ENCODE measurements around the gene ITM2B. TPM values are rescaled to one million over a fixed set of nuclear protein-coding genes. Genes with fewer than 3 reads are reported as not detected.
A peak's percentile ranks its signal among the peaks of the same experiment; 100 is the strongest.
"Not testable (repeated sequence)": the region's sequence is repeated elsewhere in the genome, so short reads cannot be mapped to it uniquely, and the experiment has no call there.

ITM2B gene
- total RNA-seq, 1 donor from 2014 or later = 244 TPM

- TF ChIP-seq, protein P1, sequence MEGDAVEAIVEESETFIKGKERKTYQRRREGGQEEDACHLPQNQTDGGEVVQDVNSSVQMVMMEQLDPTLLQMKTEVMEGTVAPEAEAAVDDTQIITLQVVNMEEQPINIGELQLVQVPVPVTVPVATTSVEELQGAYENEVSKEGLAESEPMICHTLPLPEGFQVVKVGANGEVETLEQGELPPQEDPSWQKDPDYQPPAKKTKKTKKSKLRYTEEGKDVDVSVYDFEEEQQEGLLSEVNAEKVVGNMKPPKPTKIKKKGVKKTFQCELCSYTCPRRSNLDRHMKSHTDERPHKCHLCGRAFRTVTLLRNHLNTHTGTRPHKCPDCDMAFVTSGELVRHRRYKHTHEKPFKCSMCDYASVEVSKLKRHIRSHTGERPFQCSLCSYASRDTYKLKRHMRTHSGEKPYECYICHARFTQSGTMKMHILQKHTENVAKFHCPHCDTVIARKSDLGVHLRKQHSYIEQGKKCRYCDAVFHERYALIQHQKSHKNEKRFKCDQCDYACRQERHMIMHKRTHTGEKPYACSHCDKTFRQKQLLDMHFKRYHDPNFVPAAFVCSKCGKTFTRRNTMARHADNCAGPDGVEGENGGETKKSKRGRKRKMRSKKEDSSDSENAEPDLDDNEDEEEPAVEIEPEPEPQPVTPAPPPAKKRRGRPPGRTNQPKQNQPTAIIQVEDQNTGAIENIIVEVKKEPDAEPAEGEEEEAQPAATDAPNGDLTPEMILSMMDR (IDR thresholded peaks at IDR 0.05; ENCODE audit: unreplicated experiment) = no peak
- H3K36me3 Mint-ChIP-seq = peaks cover 2% of the 10 kb centered on the region
- H3K4me3 Mint-ChIP-seq = no peak overlapping the region
- H3K4me1 Mint-ChIP-seq = peaks cover 38% of the 10 kb centered on the region
- H3K27ac Mint-ChIP-seq = peak overlapping the region; percentile 36
- no peaks in the 10 kb centered on the region for H3K27me3 Mint-ChIP-seq (ENCODE audit: low read depth)
- no peaks in the 10 kb centered on the region for H3K9me3 Mint-ChIP-seq
- no peak for DNase-seq (ENCODE audit: low spot score in 2 of 2, unreplicated experiment in 2 of 2)
These were observed 3.7 kb downstream of the ITM2B start for GRCh38 chr13:48236528-48237353.

DNA sequence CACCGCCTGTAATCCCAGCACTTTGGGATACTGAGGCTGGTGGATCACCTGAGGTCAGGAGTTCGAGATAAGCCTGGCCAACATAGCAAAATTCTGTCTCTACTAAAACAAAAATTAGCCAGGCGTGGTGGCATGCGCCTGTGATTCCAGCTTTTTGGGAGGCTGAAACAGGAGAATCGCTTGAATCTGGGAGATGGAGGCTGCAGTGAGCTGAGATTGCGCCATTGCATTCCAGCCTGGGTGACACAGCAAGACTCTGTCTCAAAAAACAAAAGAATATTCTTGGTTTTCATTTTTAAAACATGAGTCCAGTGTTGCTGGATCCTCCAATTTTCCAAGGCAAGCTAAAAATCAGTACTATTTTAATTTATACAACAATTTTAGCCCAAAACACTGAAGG is 6.4 kb downstream of the ITM2B start:
- not testable (repeated sequence) for H3K36me3 Mint-ChIP-seq; DNase-seq (ENCODE audit: low spot score in 2 of 2, unreplicated experiment in 2 of 2); H3K27me3 Mint-ChIP-seq (ENCODE audit: low read depth); H3K9me3 Mint-ChIP-seq; H3K27ac Mint-ChIP-seq; H3K4me3 Mint-ChIP-seq
- peaks cover 35% of the 10 kb centered on the region for H3K4me1 Mint-ChIP-seq

- Mint-ChIP-seq H3K4me1 (peaks cover 15% of the 10 kb centered on the region), H3K36me3 (peaks cover 4% of the 10 kb centered on the region), H3K9me3 (no peaks in the 10 kb centered on the region), H3K4me3 (no peak overlapping the region), H3K27ac (no peak overlapping the region), H3K27me3 (ENCODE audit: low read depth) (no peaks in the 10 kb centered on the region)
- TF ChIP-seq, protein P1 (IDR thresholded peaks at IDR 0.05; ENCODE audit: unreplicated experiment) = no peak
- no peak for DNase-seq (ENCODE audit: low spot score in 2 of 2, unreplicated experiment in 2 of 2)
These were observed 8.6 kb downstream of the ITM2B start for GRCh38 chr13:48241651-48242050.

DNA sequence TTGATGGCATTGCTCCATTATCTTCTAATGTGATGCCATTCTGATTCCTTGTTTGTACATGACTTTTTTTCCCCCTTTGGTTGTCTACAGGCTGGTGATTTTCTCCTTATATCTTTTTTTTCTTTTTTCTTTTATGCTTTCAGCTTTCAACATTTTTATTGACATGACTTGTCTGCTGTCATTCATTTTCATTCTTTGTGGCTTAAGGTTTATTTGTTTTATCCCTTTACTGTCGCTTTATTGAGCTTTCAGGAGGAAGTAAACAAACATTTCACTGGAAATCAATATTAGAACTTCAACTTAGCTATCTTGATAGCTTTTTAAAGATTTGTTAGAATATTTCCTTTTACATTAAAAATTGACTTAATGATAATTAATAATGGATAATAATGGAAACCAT is 9.7 kb downstream of the ITM2B start:
- Mint-ChIP-seq H3K4me3 (no peak overlapping the region), H3K27me3 (ENCODE audit: low read depth) (no peaks in the 10 kb centered on the region), H3K36me3 (peaks cover 4% of the 10 kb centered on the region), H3K9me3 (no peaks in the 10 kb centered on the region), H3K27ac (no peak overlapping the region), H3K4me1 (peaks cover 5% of the 10 kb centered on the region)
- TF ChIP-seq, protein P1 (IDR thresholded peaks at IDR 0.05; ENCODE audit: unreplicated experiment) = no peak
- DNase-seq (ENCODE audit: low spot score in 2 of 2, unreplicated experiment in 2 of 2) = no peak

GRCh38 chr13:48244159-48244558 is 11.2 kb downstream of the ITM2B start:
- H3K27ac Mint-ChIP-seq = no peak overlapping the region
- DNase-seq (ENCODE audit: low spot score in 2 of 2, unreplicated experiment in 2 of 2) = no peak
- H3K27me3 Mint-ChIP-seq (ENCODE audit: low read depth) = no peaks in the 10 kb centered on the region
- TF ChIP-seq, protein P1 (IDR thresholded peaks at IDR 0.05; ENCODE audit: unreplicated experiment) = no peak
- no peaks in the 10 kb centered on the region for H3K9me3 Mint-ChIP-seq
- peaks cover 4% of the 10 kb centered on the region for H3K36me3 Mint-ChIP-seq
- no peak overlapping the region for H3K4me3 Mint-ChIP-seq
- peaks cover 3% of the 10 kb centered on the region for H3K4me1 Mint-ChIP-seq

DNA sequence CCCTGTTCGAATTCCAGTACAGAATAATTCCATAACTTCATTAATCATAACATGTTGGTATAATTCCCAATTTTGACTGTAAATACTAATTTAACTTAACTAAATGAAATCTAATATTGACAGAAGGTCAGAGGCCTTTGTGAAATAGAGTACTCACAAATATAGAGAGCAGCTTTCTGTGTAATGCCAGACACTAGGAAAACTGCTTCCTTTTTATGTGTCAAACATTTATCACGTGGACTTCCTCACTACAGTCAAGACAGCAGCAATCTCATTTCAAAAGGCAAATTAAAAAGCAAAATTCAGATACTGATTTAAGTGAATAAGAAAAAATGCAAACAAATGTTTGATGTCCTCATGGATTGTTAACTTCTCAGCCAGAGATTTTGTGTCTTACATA is 13.1 kb downstream of the ITM2B start:
- peak overlapping the region; percentile 15 for H3K27ac Mint-ChIP-seq
- no peak for DNase-seq (ENCODE audit: low spot score in 2 of 2, unreplicated experiment in 2 of 2)
- no peaks in the 10 kb centered on the region for H3K27me3 Mint-ChIP-seq (ENCODE audit: low read depth)
- TF ChIP-seq, protein P1 (IDR thresholded peaks at IDR 0.05; ENCODE audit: unreplicated experiment) = no peak
- H3K4me3 Mint-ChIP-seq = no peak overlapping the region
- H3K4me1 Mint-ChIP-seq = peaks cover 3% of the 10 kb centered on the region
- peaks cover 3% of the 10 kb centered on the region for H3K36me3 Mint-ChIP-seq
- H3K9me3 Mint-ChIP-seq = no peaks in the 10 kb centered on the region
